Measurements from ENCODE around the gene NFE2. TPM values are rescaled to one million over a fixed set of nuclear protein-coding genes. Genes with fewer than 3 reads are reported as not detected.
A peak's percentile ranks its signal among the peaks of the same experiment; 100 is the strongest.

NFE2 gene
- total RNA-seq, 1 donor from 2014 or later: 0.71 TPM

GRCh38 chr12:54253240-54253639 lies 47.6 kb downstream of the NFE2 start:
- no peak for DNase-seq
- H3K36me3 ChIP-seq: peaks cover 52% of the 10 kb centered on the region
- intact Hi-C loops (cut with micrococcal nuclease): loop anchor here (10.0 kb wide), 1 partner anchor 112 kb away; the partner anchor contains the start of gene GPR84

GRCh38 chr12:54251667-54252284 lies 49.0 kb downstream of the NFE2 start:
- Histone ChIP-seq H3K9me3 (replicated peaks) (no peaks in the 10 kb centered on the region), H3K4me3 (no peak overlapping the region), H3K27me3 (ENCODE audit: low read depth) (no peaks in the 10 kb centered on the region), H3K27ac (replicated peaks) (no peak overlapping the region), H3K4me1 (peaks cover 23% of the 10 kb centered on the region), H3K36me3 (peaks cover 51% of the 10 kb centered on the region)
- intact Hi-C loops (cut with micrococcal nuclease): loop anchor here (10.0 kb wide), 1 partner anchor 113 kb away; the partner anchor contains the start of gene GPR84
- no peak for DNase-seq
- peak; percentile 73 for TF ChIP-seq CTCF (IDR thresholded peaks at IDR 0.05; ENCODE audit: borderline replicate concordance)

More at GRCh38 chr12:54253240-54253639, 47.6 kb downstream of the NFE2 start:
- Histone ChIP-seq H3K4me3 (no peak overlapping the region), H3K27me3 (ENCODE audit: low read depth) (no peaks in the 10 kb centered on the region), H3K4me1 (peaks cover 28% of the 10 kb centered on the region), H3K9me3 (replicated peaks) (no peaks in the 10 kb centered on the region), H3K27ac (replicated peaks) (no peak overlapping the region)
- TF ChIP-seq CTCF (IDR thresholded peaks at IDR 0.05; ENCODE audit: borderline replicate concordance): no peak

GRCh38 chr12:54249489-54249888 lies 51.3 kb downstream of the NFE2 start:
- H3K27ac ChIP-seq (replicated peaks): peak overlapping the region; percentile 80
- peaks cover 33% of the 10 kb centered on the region for H3K4me1 ChIP-seq
- H3K36me3 ChIP-seq: peaks cover 48% of the 10 kb centered on the region
- intact Hi-C loops (cut with micrococcal nuclease): no loop called here
- no peak for TF ChIP-seq CTCF (IDR thresholded peaks at IDR 0.05; ENCODE audit: borderline replicate concordance)
- no peaks in the 10 kb centered on the region for H3K9me3 ChIP-seq (replicated peaks)
- DNase-seq: no peak
- no peaks in the 10 kb centered on the region for H3K27me3 ChIP-seq (ENCODE audit: low read depth)
- no peak overlapping the region for H3K4me3 ChIP-seq

GRCh38 chr12:54246011-54246641 lies 54.7 kb downstream of the NFE2 start:
- peak overlapping the region; percentile 10 for H3K4me3 ChIP-seq
- H3K4me1 ChIP-seq: peaks cover 33% of the 10 kb centered on the region
- H3K27ac ChIP-seq (replicated peaks): peak overlapping the region; percentile 80
- no peaks in the 10 kb centered on the region for H3K27me3 ChIP-seq (ENCODE audit: low read depth)
- no peak for TF ChIP-seq CTCF (IDR thresholded peaks at IDR 0.05; ENCODE audit: borderline replicate concordance)
- H3K9me3 ChIP-seq (replicated peaks): no peaks in the 10 kb centered on the region
- H3K36me3 ChIP-seq: peaks cover 69% of the 10 kb centered on the region
- no peak for DNase-seq
- intact Hi-C loops (cut with micrococcal nuclease): no loop called here

Small RNA genes within 50 kb of the gene (microRNA-seq; reads per million reads assigned to microRNA genes)
- 339 reads per million, percentile 70 among the genes with 10 or more reads in this experiment for gene MIR148B

Other genes starting within 250 kb of the NFE2 start
- gene HOXC4, start 247.2 kb downstream of the NFE2 start, total RNA-seq: not detected
- 16.2 TPM for gene SMUG1, start 112.0 kb downstream of the NFE2 start, total RNA-seq
- 44.1 TPM for gene CBX5, start 20.9 kb downstream of the NFE2 start, total RNA-seq
- gene HNRNPA1, start 20.3 kb downstream of the NFE2 start, total RNA-seq: 423 TPM
- 110 TPM for gene COPZ1, start 24.1 kb upstream of the NFE2 start, total RNA-seq
- not detected for gene GPR84, start 63.5 kb upstream of the NFE2 start, total RNA-seq
- gene ZNF385A, start 83.7 kb upstream of the NFE2 start, total RNA-seq: 7.1 TPM
- 55.3 TPM for gene ITGA5, start 118.3 kb upstream of the NFE2 start, total RNA-seq
- not detected for gene GTSF1, start 172.6 kb upstream of the NFE2 start, total RNA-seq
- 7.5 TPM for gene NCKAP1L, start 196.7 kb upstream of the NFE2 start, total RNA-seq
- gene PDE1B, start 248.6 kb upstream of the NFE2 start, total RNA-seq: 1.8 TPM